Measurements from ENCODE around the gene SKAP1. TPM values are rescaled to one million over a fixed set of nuclear protein-coding genes. Genes with fewer than 3 reads are reported as not detected.

SKAP1 gene
- total RNA-seq, 4 donors from 2014 or later: not detected

DNA sequence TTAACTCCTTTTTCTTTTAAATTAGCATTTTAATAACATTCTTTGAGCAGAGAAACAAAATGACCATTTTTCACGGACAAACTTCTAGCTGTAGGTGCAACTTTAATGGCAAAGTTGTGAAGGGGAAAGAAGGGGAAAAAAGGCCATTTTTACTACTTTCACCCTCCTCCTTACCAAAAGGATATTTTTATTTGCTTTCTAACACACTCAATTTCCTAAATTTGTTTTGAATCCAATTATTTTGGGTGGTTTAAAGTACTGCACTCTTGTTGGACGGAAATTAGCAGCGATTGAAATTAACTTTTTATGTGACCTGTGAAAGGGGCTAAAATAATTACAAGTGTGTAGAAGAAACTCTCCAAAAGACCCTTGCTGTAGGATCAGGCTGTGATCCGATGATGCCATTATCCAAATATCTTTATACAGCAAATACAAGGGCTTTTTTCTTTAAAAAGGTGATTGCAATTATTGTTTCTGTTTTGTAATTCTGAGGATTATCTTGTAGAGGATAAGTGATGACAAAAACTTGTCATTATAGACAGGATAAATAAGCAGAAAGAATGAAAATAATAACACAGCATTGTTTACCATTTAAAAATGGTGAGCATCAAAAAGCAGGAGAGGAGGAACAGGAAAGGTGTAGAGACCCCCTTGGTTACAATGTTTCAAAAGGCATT lies 280.1 kb downstream of the SKAP1 start:
- H3K27ac ChIP-seq: no peak overlapping the region
- TF ChIP-seq, protein P1, sequence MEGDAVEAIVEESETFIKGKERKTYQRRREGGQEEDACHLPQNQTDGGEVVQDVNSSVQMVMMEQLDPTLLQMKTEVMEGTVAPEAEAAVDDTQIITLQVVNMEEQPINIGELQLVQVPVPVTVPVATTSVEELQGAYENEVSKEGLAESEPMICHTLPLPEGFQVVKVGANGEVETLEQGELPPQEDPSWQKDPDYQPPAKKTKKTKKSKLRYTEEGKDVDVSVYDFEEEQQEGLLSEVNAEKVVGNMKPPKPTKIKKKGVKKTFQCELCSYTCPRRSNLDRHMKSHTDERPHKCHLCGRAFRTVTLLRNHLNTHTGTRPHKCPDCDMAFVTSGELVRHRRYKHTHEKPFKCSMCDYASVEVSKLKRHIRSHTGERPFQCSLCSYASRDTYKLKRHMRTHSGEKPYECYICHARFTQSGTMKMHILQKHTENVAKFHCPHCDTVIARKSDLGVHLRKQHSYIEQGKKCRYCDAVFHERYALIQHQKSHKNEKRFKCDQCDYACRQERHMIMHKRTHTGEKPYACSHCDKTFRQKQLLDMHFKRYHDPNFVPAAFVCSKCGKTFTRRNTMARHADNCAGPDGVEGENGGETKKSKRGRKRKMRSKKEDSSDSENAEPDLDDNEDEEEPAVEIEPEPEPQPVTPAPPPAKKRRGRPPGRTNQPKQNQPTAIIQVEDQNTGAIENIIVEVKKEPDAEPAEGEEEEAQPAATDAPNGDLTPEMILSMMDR (IDR thresholded peaks at IDR 0.05 in 4 of 5, conservative IDR thresholded peaks at IDR 0.05 in 1 of 5): no peak
- no peak for TF ChIP-seq POLR2A (IDR thresholded peaks at IDR 0.05)
- peaks cover 27 to 58% (median 32%) of the 10 kb centered on the region in 3 donors for H3K27me3 ChIP-seq
- ATAC-seq (no peak), DNase-seq (no peak)
- intact Hi-C loops (cut with DNase I; ENCODE audit: low total_unique reads): no loop called here
- no peaks in the 10 kb centered on the region for H3K4me1 ChIP-seq
- H3K36me3 ChIP-seq: no peaks in the 10 kb centered on the region
- in situ Hi-C loops (cut with MboI; ENCODE audit: low sequenced_read_pairs in 4 of 4): loop anchor here in 1 of 4 donors (10.0 to 25.0 kb wide), 2 partner anchors 135 to 313 kb away; partner anchors contain the start of genes LRRC46, MRPL10 and SCRN2
- H3K4me3 ChIP-seq: no peak overlapping the region
- no peaks in the 10 kb centered on the region for H3K9me3 ChIP-seq

GRCh38 chr17:48148854-48149786 lies 280.9 kb downstream of the SKAP1 start:
- Histone ChIP-seq H3K36me3 (no peaks in the 10 kb centered on the region), H3K27ac (no peak overlapping the region), H3K9me3 (no peaks in the 10 kb centered on the region), H3K27me3 (peaks cover 24 to 52% (median 32%) of the 10 kb centered on the region in 3 donors), H3K4me1 (no peaks in the 10 kb centered on the region), H3K4me3 (no peak overlapping the region)
- intact Hi-C loops (cut with DNase I; ENCODE audit: low total_unique reads) (no loop called here), in situ Hi-C loops (cut with MboI; ENCODE audit: low sequenced_read_pairs in 4 of 4) (loop anchor here in 1 of 4 donors (10.0 to 25.0 kb wide), 2 partner anchors 134 to 312 kb away; partner anchors contain the start of genes LRRC46, MRPL10 and SCRN2)
- no peak for TF ChIP-seq POLR2A (IDR thresholded peaks at IDR 0.05)
- TF ChIP-seq, protein P1 (IDR thresholded peaks at IDR 0.05 in 4 of 5, conservative IDR thresholded peaks at IDR 0.05 in 1 of 5): no peak
- ATAC-seq: no peak
- DNase-seq: no peak

DNA sequence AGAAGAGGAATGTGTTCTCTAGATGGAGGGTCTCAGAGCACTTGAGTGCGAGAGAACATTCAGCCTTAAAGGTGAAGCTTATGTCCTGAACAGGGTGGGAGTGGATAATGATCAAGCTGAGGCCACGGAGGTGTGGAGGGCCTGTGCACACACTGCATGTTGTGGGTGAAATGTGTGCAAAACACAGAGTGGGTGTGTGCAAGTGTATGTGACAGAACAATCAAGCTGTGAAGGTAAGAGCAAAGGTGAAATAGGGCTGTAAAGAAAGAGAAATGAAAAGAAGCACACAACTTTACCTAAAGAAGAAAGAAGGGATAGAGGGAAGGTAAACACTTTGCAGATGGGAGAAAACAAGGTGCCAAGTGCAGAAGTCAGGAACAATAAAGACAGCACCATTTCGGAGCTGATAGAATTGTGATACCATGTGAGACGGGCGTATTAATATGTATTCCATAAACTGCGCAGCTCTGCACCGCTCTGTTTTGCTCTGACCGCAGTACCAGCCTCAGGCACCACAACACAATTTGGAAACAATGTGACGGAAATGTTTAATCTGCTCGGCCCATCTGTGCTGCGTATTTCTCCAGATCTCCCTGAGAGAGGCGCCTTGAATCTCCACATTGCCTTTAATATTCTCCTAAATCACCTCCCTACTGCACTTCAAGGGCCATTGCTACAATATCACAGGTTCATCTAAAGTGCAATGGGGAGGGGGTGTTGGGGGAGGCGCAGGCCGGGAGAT lies 281.8 kb downstream of the SKAP1 start:
- Histone ChIP-seq H3K36me3 (no peaks in the 10 kb centered on the region), H3K9me3 (no peaks in the 10 kb centered on the region), H3K4me1 (no peaks in the 10 kb centered on the region), H3K4me3 (no peak overlapping the region), H3K27ac (no peak overlapping the region), H3K27me3 (peaks cover 24 to 54% (median 32%) of the 10 kb centered on the region in 3 donors)
- TF ChIP-seq, protein P1 (IDR thresholded peaks at IDR 0.05 in 4 of 5, conservative IDR thresholded peaks at IDR 0.05 in 1 of 5): no peak
- no peak for TF ChIP-seq POLR2A (IDR thresholded peaks at IDR 0.05)
- intact Hi-C loops (cut with DNase I; ENCODE audit: low total_unique reads): no loop called here
- DNase-seq: no peak
- no peak for ATAC-seq
- in situ Hi-C loops (cut with MboI; ENCODE audit: low sequenced_read_pairs in 4 of 4): loop anchor here in 1 of 4 donors (10.0 to 25.0 kb wide), 2 partner anchors 133 to 311 kb away; partner anchors contain the start of genes LRRC46, MRPL10 and SCRN2

- intact Hi-C loops (cut with DNase I; ENCODE audit: low total_unique reads): no loop called here
- Histone ChIP-seq H3K27me3 (peaks cover 11 to 34% (median 23%) of the 10 kb centered on the region in 3 donors), H3K9me3 (no peaks in the 10 kb centered on the region), H3K4me3 (no peak overlapping the region), H3K4me1 (no peaks in the 10 kb centered on the region), H3K27ac (no peak overlapping the region), H3K36me3 (no peaks in the 10 kb centered on the region)
- TF ChIP-seq POLR2A (IDR thresholded peaks at IDR 0.05): no peak
- TF ChIP-seq, protein P1 (IDR thresholded peaks at IDR 0.05 in 4 of 5, conservative IDR thresholded peaks at IDR 0.05 in 1 of 5): no peak
- in situ Hi-C loops (cut with MboI; ENCODE audit: low sequenced_read_pairs in 4 of 4): loop anchor here in 1 of 4 donors (10.0 to 25.0 kb wide), 2 partner anchors 130 to 308 kb away; partner anchors contain the start of genes LRRC46, MRPL10 and SCRN2
- DNase-seq: no peak
- no peak for ATAC-seq
Measured at GRCh38 chr17:48144976-48145798, 284.8 kb downstream of the SKAP1 start.

All from gastrocnemius medialis (tissue), 4 donors.